Loucy (cell line): ENCODE results near the gene FSD1L.

ENCODE experiments used
- EZH2phosphoT487 ChIP-seq: fragments of 200-600 bp; IDR thresholded peaks from 2 replicates; pipeline ENCODE4 v1.6.1; 2018; ENCODE audit warnings: antibody characterized with exemption, mild to moderate bottlenecking, moderate library complexity, borderline replicate concordance
- TF ChIP-seq, protein P1 (sequence below): fragments of 200-600 bp; sonication (generic); conservative IDR thresholded peaks from 2 replicates; pipeline ENCODE4 v1.5.1; 2014; ENCODE audit warnings: mild to moderate bottlenecking, antibody characterized with exemption, low read length

DNA sequence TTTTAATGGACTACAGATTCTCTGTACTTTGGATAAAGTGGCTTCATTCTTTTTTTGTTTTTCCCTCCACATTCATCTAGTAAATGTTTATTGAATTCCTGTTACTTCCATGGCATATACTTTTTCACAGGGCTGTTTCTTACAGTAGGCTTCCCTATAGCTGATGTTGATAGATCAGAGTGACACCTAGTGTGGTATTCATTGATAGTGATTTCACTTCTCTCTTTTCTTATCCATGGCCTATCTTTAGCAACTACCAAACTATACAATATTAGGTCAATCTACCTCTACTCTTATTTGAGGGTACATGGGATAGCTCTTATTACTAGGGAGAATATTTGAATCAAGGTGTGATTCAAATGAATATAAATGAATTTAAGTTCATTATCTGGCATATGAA is 35.8 kb downstream of the FSD1L start:
- TF ChIP-seq, protein P1, sequence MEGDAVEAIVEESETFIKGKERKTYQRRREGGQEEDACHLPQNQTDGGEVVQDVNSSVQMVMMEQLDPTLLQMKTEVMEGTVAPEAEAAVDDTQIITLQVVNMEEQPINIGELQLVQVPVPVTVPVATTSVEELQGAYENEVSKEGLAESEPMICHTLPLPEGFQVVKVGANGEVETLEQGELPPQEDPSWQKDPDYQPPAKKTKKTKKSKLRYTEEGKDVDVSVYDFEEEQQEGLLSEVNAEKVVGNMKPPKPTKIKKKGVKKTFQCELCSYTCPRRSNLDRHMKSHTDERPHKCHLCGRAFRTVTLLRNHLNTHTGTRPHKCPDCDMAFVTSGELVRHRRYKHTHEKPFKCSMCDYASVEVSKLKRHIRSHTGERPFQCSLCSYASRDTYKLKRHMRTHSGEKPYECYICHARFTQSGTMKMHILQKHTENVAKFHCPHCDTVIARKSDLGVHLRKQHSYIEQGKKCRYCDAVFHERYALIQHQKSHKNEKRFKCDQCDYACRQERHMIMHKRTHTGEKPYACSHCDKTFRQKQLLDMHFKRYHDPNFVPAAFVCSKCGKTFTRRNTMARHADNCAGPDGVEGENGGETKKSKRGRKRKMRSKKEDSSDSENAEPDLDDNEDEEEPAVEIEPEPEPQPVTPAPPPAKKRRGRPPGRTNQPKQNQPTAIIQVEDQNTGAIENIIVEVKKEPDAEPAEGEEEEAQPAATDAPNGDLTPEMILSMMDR: no peak
- TF ChIP-seq EZH2phosphoT487: no peak
